Esophagus muscularis mucosa (tissue), 4 donors: ENCODE measurements around the gene CD82.

Experiments used
- CTCF ChIP-seq, 3 experiments: fragments of 200-600 bp in 2 of 3; fragments of 450-650 bp in 1 of 3; sonication (generic) in 2 of 3; IDR thresholded peaks; one replicate each; pipeline ENCODE4 v1.5.1; 2017 to 2019; ENCODE audit warnings: antibody characterized with exemption in 3 of 3, mild to moderate bottlenecking in 2 of 3, moderate library complexity in 1 of 3
- EP300 ChIP-seq: sonication (generic); formaldehyde crosslinking; IDR thresholded peaks from one replicate; pipeline ENCODE4 v1.6.1; 2017; ENCODE audit warnings: antibody characterized with exemption
- POLR2A ChIP-seq: fragments of 450-650 bp; IDR thresholded peaks from one replicate; pipeline ENCODE4 v1.6.1; 2017; ENCODE audit warnings: antibody characterized with exemption, moderate library complexity, mild to moderate bottlenecking, low read depth
- POLR2AphosphoS5 ChIP-seq, 2 donors: sonication (generic); formaldehyde crosslinking; IDR thresholded peaks; one replicate each; pipeline ENCODE4 v1.6.1; 2017; ENCODE audit warnings: antibody characterized with exemption in 2 of 2

DNA sequence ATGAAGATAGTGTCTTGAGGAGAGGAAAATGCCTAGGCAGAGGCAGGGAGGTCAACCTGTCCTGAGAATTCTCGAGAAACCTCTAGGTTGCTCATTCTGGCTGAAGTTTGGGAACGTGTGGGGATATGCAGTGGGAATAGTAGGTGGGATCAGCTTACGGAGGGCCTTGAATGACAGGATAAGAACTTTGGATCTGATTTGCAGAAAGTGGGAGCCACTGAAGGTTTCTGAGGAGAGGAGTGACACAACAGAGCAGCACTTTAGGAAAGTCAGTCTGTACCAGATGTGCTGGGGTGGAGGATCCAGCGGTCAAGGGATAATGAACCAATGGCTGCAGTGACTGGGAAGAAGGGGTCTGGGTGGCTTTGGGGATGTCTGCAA lies 2.4 kb downstream of the CD82 start:
- TF ChIP-seq CTCF (IDR thresholded peaks at IDR 0.05) (no peak), POLR2A (no peak), EP300 (no peak), POLR2AphosphoS5 (IDR thresholded peaks at IDR 0.05) (no peak)
